GM12878 (cell line): ENCODE results near the gene TMEM37. TPM values are rescaled to one million over a fixed set of nuclear protein-coding genes. Genes with fewer than 3 reads are reported as not detected.

ENCODE experiments used
- ATAC-seq: fragments of 200-7000 bp; cut with Tn5 transposase; 3 replicates; pipeline ENCODE4 v1.9.1; 2020; ENCODE audit warnings: mild to moderate bottlenecking, moderate library complexity
- BruUV-seq: library from RNA; stranded (reverse); fragments of 400-500 nt; replicated peaks from 2 replicates; lab custom pipeline; 2021; lab: Mats Ljungman, UMichigan
- CTCF ChIA-PET: fragments of 300-600 bp; sonication (Branson Sonifier 250); formaldehyde crosslinking; extraction: SDS; loops from one replicate; lab custom pipeline; 2021; ENCODE audit warnings: inconsistent platforms; lab: Yijun Ruan, JAX
- POLR2A ChIA-PET: fragments of 350-600 bp; formaldehyde crosslinking; extraction: SDS; loops from one replicate; lab custom pipeline; 2021; ENCODE audit warnings: inconsistent platforms; lab: Charles Lee
- RAD21 ChIA-PET: fragments of 300-600 bp; sonication (Branson Sonifier 250); formaldehyde crosslinking; loops from one replicate; lab custom pipeline; 2023; ENCODE audit warnings: antibody characterized with exemption; ENCODE audit not compliant: unreplicated experiment; lab: Charles Lee
- SMC1A ChIA-PET: fragments of 300-600 bp; sonication (Branson Sonifier 250); formaldehyde crosslinking; loops from one replicate; lab custom pipeline; 2023; ENCODE audit not compliant: unreplicated experiment, uncharacterized antibody; lab: Charles Lee
- DNase-seq: peaks from one replicate; pipeline ENCODE4 v3.0.0-alpha.2; 2011; ENCODE audit warnings: low read depth, low spot score
- FAIRE-seq: peaks from 3 replicates; lab custom pipeline; 2011; peaks lifted over from hg19 to GRCh38; lab: Jason Lieb, UNC
- H2AFZ ChIP-seq: 2 replicates; pipeline ENCODE4 v1.6.0; 2011; ENCODE audit warnings: low read depth, low read length, control low read depth; ENCODE audit not compliant: control insufficient read depth
- H3K27ac ChIP-seq: 2 replicates; pipeline ENCODE4 v1.5.1; 2011; ENCODE audit warnings: control low read depth; ENCODE audit not compliant: control insufficient read depth, insufficient read depth
- H3K27me3 ChIP-seq, 2 experiments: replicated peaks in 1 of 2; 2 replicates each; pipeline versions ENCODE4 v1.6.0 to v1.6.1; 2011; ENCODE audit warnings: low read length in 1 of 2; ENCODE audit not compliant: control insufficient read depth in 2 of 2, insufficient read depth in 2 of 2
- H3K36me3 ChIP-seq, 2 experiments: 2 replicates each; pipeline ENCODE4 v1.5.1; 2011; ENCODE audit warnings: low read length in 1 of 2; ENCODE audit not compliant: control insufficient read depth in 2 of 2, insufficient read depth in 2 of 2
- H3K4me1 ChIP-seq: 2 replicates; pipeline ENCODE4 v1.6.1; 2011; ENCODE audit warnings: mild to moderate bottlenecking, low read length, moderate library complexity, mixed read lengths; ENCODE audit not compliant: control insufficient read depth, insufficient read depth
- H3K4me2 ChIP-seq: 2 replicates; pipeline ENCODE4 v1.6.0; 2011; ENCODE audit warnings: control low read depth; ENCODE audit not compliant: control insufficient read depth, insufficient read depth
- H3K4me3 ChIP-seq: fragments of 200-600 bp; sonication (generic); 2 replicates; pipeline ENCODE4 v1.5.1; 2016
- H3K79me2 ChIP-seq: 2 replicates; pipeline ENCODE4 v1.6.0; 2011; ENCODE audit warnings: low read length; ENCODE audit not compliant: control insufficient read depth, insufficient read depth
- H3K9ac ChIP-seq: 2 replicates; pipeline ENCODE4 v1.8.0; 2011; ENCODE audit warnings: low read length, control low read depth, mixed read lengths; ENCODE audit not compliant: control insufficient read depth, insufficient read depth
- H3K9me3 ChIP-seq: replicated peaks from 3 replicates; pipeline ENCODE4 v1.5.1; 2011; ENCODE audit warnings: mild to moderate bottlenecking, low read length; ENCODE audit not compliant: control insufficient read depth, insufficient read depth
- H4K20me1 ChIP-seq: 2 replicates; pipeline ENCODE4 v1.6.0; 2011; ENCODE audit not compliant: control insufficient read depth, insufficient read depth
- BCL11A ChIP-seq: IDR thresholded peaks from 2 replicates; pipeline ENCODE4 v1.6.1; 2011; ENCODE audit warnings: low read depth, low read length
- BMI1 ChIP-seq: fragments of 450-650 bp; IDR thresholded peaks from 2 replicates; pipeline ENCODE4 v1.6.1; 2016; ENCODE audit warnings: mild to moderate bottlenecking, moderate library complexity, borderline replicate concordance
- CHD4 ChIP-seq: fragments of 200-600 bp; sonication (generic); IDR thresholded peaks from 2 replicates; pipeline ENCODE4 v1.6.1; 2016; ENCODE audit warnings: mild to moderate bottlenecking
- EZH2 ChIP-seq: IDR thresholded peaks from 2 replicates; pipeline ENCODE4 v1.6.1; 2012; ENCODE audit warnings: low read depth, mild to moderate bottlenecking, control low read depth, inconsistent platforms, low read length, borderline replicate concordance; ENCODE audit not compliant: control insufficient read depth
- FOXK2 ChIP-seq: fragments of 450-650 bp; IDR thresholded peaks from 2 replicates; pipeline ENCODE4 v1.6.1; 2017; ENCODE audit warnings: mild to moderate bottlenecking, moderate library complexity
- GABPA ChIP-seq: IDR thresholded peaks from 2 replicates; pipeline ENCODE4 v1.6.1; 2014; ENCODE audit warnings: antibody characterized with exemption, low read depth, mild to moderate bottlenecking, inconsistent platforms
- HDAC2 ChIP-seq: fragments of 200-600 bp; sonication (generic); IDR thresholded peaks from 2 replicates; pipeline ENCODE4 v1.6.1; 2017
- HDAC6 ChIP-seq: fragments of 200-600 bp; sonication (generic); IDR thresholded peaks from one replicate; pipeline ENCODE4 v1.8.0; 2017; ENCODE audit warnings: antibody characterized with exemption; ENCODE audit not compliant: unreplicated experiment
- PML ChIP-seq: IDR thresholded peaks from 2 replicates; pipeline ENCODE4 v1.6.1; 2012; ENCODE audit warnings: low read length, inconsistent platforms
- RELA ChIP-seq: fragments of 450-650 bp; IDR thresholded peaks from 2 replicates; pipeline ENCODE4 v1.8.0; 2014; ENCODE audit warnings: borderline replicate concordance; ENCODE audit not compliant: partially characterized antibody
- RFX5 ChIP-seq: IDR thresholded peaks from 2 replicates; pipeline ENCODE4 v1.6.1; 2011; ENCODE audit warnings: low read depth, low read length, improper control_type of control experiment
- SIN3A ChIP-seq: IDR thresholded peaks from 2 replicates; pipeline ENCODE4 v1.6.1; 2012; ENCODE audit warnings: low read depth, low read length, improper control_type of control experiment
- SMC3 ChIP-seq: IDR thresholded peaks from 2 replicates; pipeline ENCODE4 v1.6.1; 2011; ENCODE audit warnings: low read length, improper control_type of control experiment, borderline replicate concordance
- SUZ12 ChIP-seq: fragments of 200-600 bp; sonication (generic); IDR thresholded peaks from one replicate; pipeline ENCODE4 v1.6.1; 2018; ENCODE audit warnings: antibody characterized with exemption, mild to moderate bottlenecking; ENCODE audit not compliant: unreplicated experiment
- ZNF622 ChIP-seq: fragments of 450-650 bp; IDR thresholded peaks from 2 replicates; pipeline ENCODE4 v1.6.1; 2017; ENCODE audit warnings: mild to moderate bottlenecking, inconsistent platforms
- WGBS: methylation state at CpG from one replicate; pipeline ENCODE4 v1.1.6; 2016; ENCODE audit warnings: low lambda C conversion rate; ENCODE audit not compliant: insufficient replicate concordance, insufficient coverage; ENCODE audit errors: missing lambda C conversion rate; 5-methylcytosine and 5-hydroxymethylcytosine counted together
- in situ Hi-C: fragments of 300-500 bp; cut with MboI; formaldehyde crosslinking; loops from 9 replicates; pipeline ENCODE4 v1.14.3; 2018; ENCODE audit warnings: mixed read lengths
- intact Hi-C: fragments of 100-400 bp; cut with micrococcal nuclease; formaldehyde crosslinking; loops from one replicate; pipeline ENCODE4 v1.14.2; 2022; ENCODE audit not compliant: unreplicated experiment
- polyA plus RNA-seq, 11 experiments: library from polyadenylated mRNA; depleted of rRNA in 4 of 11; unstranded in 6 of 11; stranded (reverse) in 5 of 11; fragments of >200 nt; fragmentation: Nextera tagmentation in 4 of 11; fragmentation: Illumina TruSeq in 1 of 11; extraction: Ambion mirVana in 4 of 11; extraction: Trizol in 1 of 11; gene quantifications; 1 replicate in 1 of 11; 2 replicates in 10 of 11; pipeline versions ENCODE4 v1.2.1 to v1.2.3, GENCODE V29; 2011 to 2016; ENCODE audit warnings: inconsistent platforms in 2 of 11, missing spikeins in 2 of 11, low read depth in 1 of 11
- total RNA-seq, 4 experiments: library from RNA; depleted of rRNA in 3 of 4; stranded (reverse); fragments of >200 nt in 3 of 4; fragmentation: Illumina TruSeq in 1 of 4; extraction: Trizol in 1 of 4; gene quantifications; 2 replicates each; pipeline versions ENCODE4 v1.2.1 to v1.2.3, GENCODE V29; 2013 to 2021
- TF ChIP-seq, protein P1 (sequence below): fragments of 450-650 bp; IDR thresholded peaks from 2 replicates; pipeline ENCODE4 v1.6.1; 2016; ENCODE audit warnings: mild to moderate bottlenecking
- TF ChIP-seq, protein P2 (sequence below): fragments of 450-650 bp; formaldehyde crosslinking; IDR thresholded peaks from 2 replicates; pipeline ENCODE4 v1.4.0; 2022; ENCODE audit warnings: mild to moderate bottlenecking, moderate library complexity
- TF ChIP-seq, protein P3 (sequence below): fragments of 450-650 bp; IDR thresholded peaks from 2 replicates; pipeline ENCODE4 v1.6.1; 2017; ENCODE audit warnings: borderline replicate concordance

The TMEM37 gene
- total and polyA plus RNA-seq, 10 of the 15 experiments (the other 5 are each of a cell fraction or from before 2014, with no cell fraction given) = 0.07 to 0.67 (median 0.24) TPM; not detected in 3

DNA sequence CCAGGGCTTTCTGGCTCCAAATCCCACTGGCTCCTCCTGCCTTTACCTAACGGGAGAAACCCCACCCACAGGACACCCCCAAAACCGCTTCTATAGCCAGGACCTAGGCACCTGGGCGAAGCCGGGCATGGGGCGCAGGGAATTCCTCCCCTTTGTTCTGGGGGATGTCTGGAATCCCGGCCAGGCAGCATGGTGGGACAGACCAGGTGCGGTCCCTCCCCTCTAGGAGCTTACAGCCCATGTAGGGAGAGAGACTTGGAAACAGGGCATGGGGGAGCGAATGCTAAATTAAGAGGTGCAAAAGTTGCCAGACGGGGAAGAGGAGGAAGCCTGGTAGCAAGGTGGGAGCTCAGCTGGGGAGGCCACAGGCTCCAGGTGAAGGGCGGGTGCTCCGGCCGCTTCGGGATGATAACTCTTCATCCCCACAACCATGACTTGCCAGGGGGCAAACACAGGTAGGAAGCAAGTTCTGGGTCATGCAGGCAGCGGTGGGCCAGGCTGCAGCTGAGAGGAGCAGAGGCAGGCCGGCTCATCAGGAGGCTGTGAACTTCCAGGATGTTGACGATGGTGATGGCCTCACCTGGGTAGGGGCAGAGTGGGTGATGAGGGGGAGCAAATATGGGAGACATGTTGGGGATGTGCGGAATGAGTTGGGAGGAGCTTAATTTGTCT, 1.3 kb downstream of the TMEM37 start:
- WGBS = 76% methylated on average over 17 of the region's 17 CpGs
- Histone ChIP-seq H2AFZ (no peak overlapping the region), H4K20me1 (no peaks in the 10 kb centered on the region), H3K27ac (no peak overlapping the region), H3K36me3 (no peaks in the 10 kb centered on the region), H3K79me2 (no peaks in the 10 kb centered on the region), H3K4me1 (peaks cover 17% of the 10 kb centered on the region), H3K9me3 (no peaks in the 10 kb centered on the region), H3K4me3 (no peak overlapping the region), H3K27me3 (peaks cover 0 to 5% of the 10 kb centered on the region in 2 experiments; a peak in 2 of 4 replicates), H3K4me2 (no peak overlapping the region), H3K9ac (no peak overlapping the region)
- intact Hi-C loops = no loop called here
- ChIA-PET SMC1A (interaction anchor here (1.4 to 3.7 kb wide), 2 partner anchors 18 to 81 kb away, joined by 3 to 23 read pairs; no protein-coding TSS in a partner anchor), CTCF (interaction anchor here (0.7 to 1.4 kb wide), 3 partner anchors 27 to 168 kb away, joined by 3 to 4 read pairs (median 4); no protein-coding TSS in a partner anchor), RAD21 (interaction anchor here (0.7 to 1.0 kb wide), 2 partner anchors 19 to 82 kb away, joined by 3 read pairs; no protein-coding TSS in a partner anchor), POLR2A (no interaction called here)
- in situ Hi-C loops = no loop called here
- FAIRE-seq = no peak
- BruUV-seq = TSS peak; percentile 57
- ATAC-seq = no peak
- no peak for DNase-seq
- TF ChIP-seq SIN3A (no peak), SMC3 (no peak), RFX5 (no peak), PML (no peak), GABPA (no peak), EZH2 (no peak), CHD4 (no peak), BMI1 (no peak), HDAC6 (no peak), ZNF622 (no peak), FOXK2 (no peak), HDAC2 (no peak), BCL11A (no peak), RELA (no peak), SUZ12 (no peak)
- TF ChIP-seq, protein P1, sequence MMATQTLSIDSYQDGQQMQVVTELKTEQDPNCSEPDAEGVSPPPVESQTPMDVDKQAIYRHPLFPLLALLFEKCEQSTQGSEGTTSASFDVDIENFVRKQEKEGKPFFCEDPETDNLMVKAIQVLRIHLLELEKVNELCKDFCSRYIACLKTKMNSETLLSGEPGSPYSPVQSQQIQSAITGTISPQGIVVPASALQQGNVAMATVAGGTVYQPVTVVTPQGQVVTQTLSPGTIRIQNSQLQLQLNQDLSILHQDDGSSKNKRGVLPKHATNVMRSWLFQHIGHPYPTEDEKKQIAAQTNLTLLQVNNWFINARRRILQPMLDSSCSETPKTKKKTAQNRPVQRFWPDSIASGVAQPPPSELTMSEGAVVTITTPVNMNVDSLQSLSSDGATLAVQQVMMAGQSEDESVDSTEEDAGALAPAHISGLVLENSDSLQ = no peak
- TF ChIP-seq, protein P2, sequence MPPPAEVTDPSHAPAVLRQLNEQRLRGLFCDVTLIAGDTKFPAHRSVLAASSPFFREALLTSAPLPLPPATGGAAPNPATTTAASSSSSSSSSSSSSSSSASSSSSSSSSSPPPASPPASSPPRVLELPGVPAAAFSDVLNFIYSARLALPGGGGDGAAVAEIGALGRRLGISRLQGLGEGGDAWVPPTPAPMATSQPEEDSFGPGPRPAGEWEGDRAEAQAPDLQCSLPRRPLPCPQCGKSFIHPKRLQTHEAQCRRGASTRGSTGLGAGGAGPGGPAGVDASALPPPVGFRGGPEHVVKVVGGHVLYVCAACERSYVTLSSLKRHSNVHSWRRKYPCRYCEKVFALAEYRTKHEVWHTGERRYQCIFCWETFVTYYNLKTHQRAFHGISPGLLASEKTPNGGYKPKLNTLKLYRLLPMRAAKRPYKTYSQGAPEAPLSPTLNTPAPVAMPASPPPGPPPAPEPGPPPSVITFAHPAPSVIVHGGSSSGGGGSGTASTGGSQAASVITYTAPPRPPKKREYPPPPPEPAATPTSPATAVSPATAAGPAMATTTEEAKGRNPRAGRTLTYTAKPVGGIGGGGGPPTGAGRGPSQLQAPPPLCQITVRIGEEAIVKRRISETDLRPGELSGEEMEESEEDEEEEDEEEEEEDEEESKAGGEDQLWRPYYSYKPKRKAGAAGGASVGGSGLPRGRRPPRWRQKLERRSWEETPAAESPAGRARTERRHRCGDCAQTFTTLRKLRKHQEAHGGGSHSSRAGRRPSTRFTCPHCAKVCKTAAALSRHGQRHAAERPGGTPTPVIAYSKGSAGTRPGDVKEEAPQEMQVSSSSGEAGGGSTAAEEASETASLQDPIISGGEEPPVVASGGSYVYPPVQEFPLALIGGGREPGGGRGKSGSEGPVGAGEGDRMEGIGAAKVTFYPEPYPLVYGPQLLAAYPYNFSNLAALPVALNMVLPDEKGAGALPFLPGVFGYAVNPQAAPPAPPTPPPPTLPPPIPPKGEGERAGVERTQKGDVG (CRISPR knock-in tag) = no peak
- TF ChIP-seq, protein P3, sequence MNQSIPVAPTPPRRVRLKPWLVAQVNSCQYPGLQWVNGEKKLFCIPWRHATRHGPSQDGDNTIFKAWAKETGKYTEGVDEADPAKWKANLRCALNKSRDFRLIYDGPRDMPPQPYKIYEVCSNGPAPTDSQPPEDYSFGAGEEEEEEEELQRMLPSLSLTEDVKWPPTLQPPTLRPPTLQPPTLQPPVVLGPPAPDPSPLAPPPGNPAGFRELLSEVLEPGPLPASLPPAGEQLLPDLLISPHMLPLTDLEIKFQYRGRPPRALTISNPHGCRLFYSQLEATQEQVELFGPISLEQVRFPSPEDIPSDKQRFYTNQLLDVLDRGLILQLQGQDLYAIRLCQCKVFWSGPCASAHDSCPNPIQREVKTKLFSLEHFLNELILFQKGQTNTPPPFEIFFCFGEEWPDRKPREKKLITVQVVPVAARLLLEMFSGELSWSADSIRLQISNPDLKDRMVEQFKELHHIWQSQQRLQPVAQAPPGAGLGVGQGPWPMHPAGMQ = no peak
